WERI-Rb-1 (cell line): ENCODE data around the gene PITPNC1.

Experiments
- DNase-seq: peaks from one replicate; pipeline ENCODE4 v3.0.0-alpha.2; 2020
- H3K27ac ChIP-seq: fragments of 250-450 bp; sonication (Bioruptor Pico); 2 replicates; pipeline ENCODE4 v1.5.1; 2020; ENCODE audit warnings: mild to moderate bottlenecking, moderate library complexity
- H3K27me3 ChIP-seq: fragments of 250-450 bp; sonication (Bioruptor Pico); 2 replicates; pipeline ENCODE4 v1.5.1; 2021; ENCODE audit warnings: mild to moderate bottlenecking, low read depth, moderate library complexity; ENCODE audit not compliant: insufficient read depth, severe bottlenecking
- H3K36me3 ChIP-seq: fragments of 250-450 bp; sonication (Bioruptor Pico); 2 replicates; pipeline ENCODE4 v1.5.1; 2020; ENCODE audit warnings: mild to moderate bottlenecking, moderate library complexity
- H3K4me3 ChIP-seq: 2 replicates; pipeline ENCODE4 v1.5.1; 2011; ENCODE audit warnings: low read depth, mild to moderate bottlenecking, control low read depth, low read length
- H3K9me3 ChIP-seq: fragments of 250-450 bp; sonication (Bioruptor Pico); 2 replicates; pipeline ENCODE4 v1.5.1; 2021; ENCODE audit warnings: mild to moderate bottlenecking, moderate library complexity; ENCODE audit not compliant: severe bottlenecking
- CTCF ChIP-seq: IDR thresholded peaks from 2 replicates; pipeline ENCODE4 v1.5.1; 2011; ENCODE audit warnings: low read depth, mild to moderate bottlenecking, control low read depth, inconsistent platforms, low read length

PITPNC1 gene

GRCh38 chr17:67532326-67532871 lies 155.3 kb downstream of the PITPNC1 start:
- no peaks in the 10 kb centered on the region for H3K9me3 ChIP-seq
- no peak overlapping the region for H3K27ac ChIP-seq
- no peaks in the 10 kb centered on the region for H3K36me3 ChIP-seq
- TF ChIP-seq CTCF = no peak
- no peak for DNase-seq
- no peaks in the 10 kb centered on the region for H3K27me3 ChIP-seq
- H3K4me3 ChIP-seq = no peak overlapping the region

DNA sequence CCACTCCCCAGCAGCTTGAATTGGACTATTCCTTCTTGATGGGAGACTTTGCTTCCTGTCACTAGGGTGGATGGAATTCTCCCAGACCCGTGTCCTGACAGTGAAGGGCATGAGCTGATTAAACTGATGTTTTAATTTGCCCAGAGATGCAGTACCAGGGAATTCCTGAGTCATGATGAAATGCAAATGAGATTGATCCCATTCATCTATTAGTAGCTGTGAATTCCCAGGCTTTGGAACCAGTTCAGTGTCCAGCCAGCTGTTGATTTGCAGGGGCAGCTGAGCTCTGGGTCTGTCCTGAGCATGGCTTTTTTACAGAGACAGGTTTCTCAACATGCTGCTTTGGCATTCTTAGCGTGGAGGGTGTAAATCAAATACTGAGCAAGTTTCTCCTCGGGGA lies 157.9 kb downstream of the PITPNC1 start:
- Histone ChIP-seq H3K9me3 (no peaks in the 10 kb centered on the region), H3K36me3 (no peaks in the 10 kb centered on the region), H3K27ac (no peak overlapping the region), H3K27me3 (no peaks in the 10 kb centered on the region), H3K4me3 (no peak overlapping the region)
- DNase-seq = no peak
- TF ChIP-seq CTCF = no peak

DNA sequence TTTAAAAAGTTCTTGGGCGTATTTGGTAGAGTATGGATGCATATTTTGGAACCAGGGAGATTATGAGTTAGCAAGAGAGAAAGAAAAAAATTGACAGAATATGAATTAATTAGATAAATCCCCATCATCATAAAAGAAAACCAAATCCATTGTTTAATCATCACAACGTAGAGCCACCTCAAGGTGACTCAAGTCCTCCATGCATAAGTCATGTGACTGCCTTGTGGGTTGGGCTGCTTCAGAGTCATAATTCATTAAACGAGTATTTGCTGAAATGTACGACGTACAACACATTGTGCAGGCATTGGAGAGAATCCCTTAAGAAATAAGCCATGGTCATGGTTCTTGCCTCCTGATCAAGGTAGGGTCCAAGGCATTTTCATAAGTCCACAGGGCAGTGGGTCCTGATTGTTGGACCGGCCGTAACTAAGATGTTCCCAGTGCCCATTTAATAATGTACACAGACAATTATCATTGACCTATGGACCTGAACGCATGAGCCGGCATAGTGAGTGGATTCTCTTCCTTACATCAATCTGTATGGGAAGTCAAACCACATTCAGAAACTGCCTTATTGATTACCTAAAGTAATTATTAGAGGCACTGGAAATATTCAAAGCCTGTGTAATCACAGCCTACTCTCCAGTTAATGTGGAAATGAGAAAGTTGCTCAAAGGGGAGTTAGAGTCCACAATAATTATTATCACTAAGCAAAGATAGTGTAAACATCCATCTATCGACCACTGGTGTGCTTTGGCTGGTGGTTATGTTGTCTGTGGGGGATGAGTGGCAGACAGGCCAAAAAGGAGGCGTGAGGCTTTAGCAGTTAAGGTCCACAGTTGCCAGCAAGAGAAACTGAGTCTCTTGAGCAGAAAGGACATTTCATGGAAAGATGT lies 165.4 kb downstream of the PITPNC1 start:
- no peak for TF ChIP-seq CTCF
- no peaks in the 10 kb centered on the region for H3K27me3 ChIP-seq
- H3K36me3 ChIP-seq = no peaks in the 10 kb centered on the region
- H3K9me3 ChIP-seq = no peaks in the 10 kb centered on the region
- DNase-seq = no peak
- H3K4me3 ChIP-seq = no peak overlapping the region
- no peak overlapping the region for H3K27ac ChIP-seq

DNA sequence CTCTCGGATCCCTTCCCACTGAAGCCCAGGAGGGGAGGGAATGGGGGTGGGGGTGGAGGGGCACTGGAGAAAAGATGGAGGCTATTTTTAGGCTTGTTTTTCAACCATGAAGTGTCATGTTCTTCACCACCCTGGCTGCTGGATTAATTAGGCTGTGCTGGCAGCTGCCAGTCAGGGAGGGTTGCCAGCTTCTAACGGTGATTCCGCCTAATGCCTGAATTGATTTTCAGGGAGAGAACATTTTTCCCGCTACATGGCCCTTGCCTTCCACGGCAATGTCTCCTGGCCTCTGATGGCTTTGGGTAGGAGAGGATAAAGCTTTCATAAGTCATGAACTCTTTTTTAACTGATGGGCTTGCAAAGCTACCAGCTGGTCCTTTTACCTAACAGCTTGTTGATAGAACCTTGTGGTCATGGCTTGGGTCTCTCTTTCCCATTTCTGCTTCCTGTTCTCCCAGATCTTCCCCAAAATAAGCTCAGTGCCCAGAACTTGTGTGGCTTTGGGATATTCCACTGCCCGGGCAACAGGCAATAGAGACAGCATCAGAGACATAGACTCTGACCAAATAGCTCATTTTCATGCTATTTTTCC lies 167.4 kb downstream of the PITPNC1 start:
- no peak for TF ChIP-seq CTCF

DNA sequence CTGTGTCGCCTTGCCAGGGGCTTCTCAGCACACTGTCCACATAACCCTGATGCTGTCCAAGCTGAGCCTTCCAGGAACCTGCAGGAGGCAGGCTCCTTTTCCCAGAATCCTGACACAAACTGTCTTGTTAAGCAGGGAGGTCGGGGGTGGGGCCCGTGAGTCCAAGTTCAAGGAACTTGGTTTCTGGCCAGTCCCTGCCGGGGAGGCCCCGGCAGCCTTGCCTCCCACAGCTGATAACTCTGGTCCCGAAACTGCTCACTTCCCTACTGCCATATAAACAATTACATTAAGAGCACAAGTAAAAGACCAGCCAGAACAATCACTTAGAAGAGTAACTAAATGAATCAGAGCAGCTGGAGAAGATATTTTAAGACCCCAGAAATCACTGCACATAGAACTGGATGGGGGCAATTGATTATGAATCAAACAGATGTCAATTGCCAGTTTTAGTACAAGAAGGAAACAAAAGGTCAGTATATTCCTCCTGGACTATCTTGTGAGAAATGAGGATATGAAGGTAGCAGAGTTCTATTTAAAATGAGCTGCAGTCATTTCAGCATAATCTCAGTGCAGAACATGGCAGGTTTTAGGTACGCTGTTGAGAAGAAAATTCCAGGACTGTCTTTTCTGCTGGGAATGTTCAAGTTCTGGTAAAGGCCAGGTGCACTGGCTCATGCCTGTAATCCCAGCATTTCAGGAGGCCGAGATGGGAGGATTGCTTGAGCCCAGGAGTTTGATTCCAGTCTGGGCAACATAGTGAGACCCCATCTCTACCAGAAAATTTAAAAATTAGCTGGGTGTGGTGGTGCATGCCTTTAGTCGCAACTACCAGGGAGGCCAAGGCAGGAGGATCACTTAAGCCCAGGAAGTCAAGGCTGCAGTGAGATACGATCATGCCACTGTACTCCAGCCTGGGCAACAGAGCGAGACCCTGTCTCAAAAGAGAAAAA lies 169.8 kb downstream of the PITPNC1 start:
- Histone ChIP-seq H3K9me3 (no peaks in the 10 kb centered on the region), H3K27ac (no peak overlapping the region), H3K27me3 (no peaks in the 10 kb centered on the region), H3K4me3 (no peak overlapping the region), H3K36me3 (no peaks in the 10 kb centered on the region)
- peak; percentile 22; the same call in 1 of the 2 replicates for TF ChIP-seq CTCF
- DNase-seq = no peak

More for the DNA sequence above, 167.4 kb downstream of the PITPNC1 start:
- H3K9me3 ChIP-seq = no peaks in the 10 kb centered on the region
- H3K27ac ChIP-seq = no peak overlapping the region
- H3K4me3 ChIP-seq = no peak overlapping the region
- no peak for DNase-seq
- H3K27me3 ChIP-seq = no peaks in the 10 kb centered on the region
- H3K36me3 ChIP-seq = no peaks in the 10 kb centered on the region
